AG10803 (cell line): ENCODE data around the gene ATXN7L1.
"Not testable (repeated sequence)": the region's sequence is repeated elsewhere in the genome, so short reads cannot be mapped to it uniquely, and the experiment has no call there.

Source experiments
- DNase-seq: peaks from one replicate; pipeline ENCODE4 v3.0.0; 2010; ENCODE audit warnings: low read depth
- H3K4me3 ChIP-seq: 2 replicates; pipeline ENCODE4 v1.5.1; 2011; ENCODE audit warnings: mild to moderate bottlenecking, low read length, control low read depth
- CTCF ChIP-seq: conservative IDR thresholded peaks from 2 replicates; pipeline ENCODE4 v1.5.1; 2011; ENCODE audit warnings: mild to moderate bottlenecking, low read length, control low read depth, inconsistent platforms

ATXN7L1 gene

GRCh38 chr7:105703207-105703930, 173.0 kb downstream of the ATXN7L1 start:
- no peak for TF ChIP-seq CTCF
- DNase-seq = peak; percentile 20
- no peak overlapping the region for H3K4me3 ChIP-seq

DNA sequence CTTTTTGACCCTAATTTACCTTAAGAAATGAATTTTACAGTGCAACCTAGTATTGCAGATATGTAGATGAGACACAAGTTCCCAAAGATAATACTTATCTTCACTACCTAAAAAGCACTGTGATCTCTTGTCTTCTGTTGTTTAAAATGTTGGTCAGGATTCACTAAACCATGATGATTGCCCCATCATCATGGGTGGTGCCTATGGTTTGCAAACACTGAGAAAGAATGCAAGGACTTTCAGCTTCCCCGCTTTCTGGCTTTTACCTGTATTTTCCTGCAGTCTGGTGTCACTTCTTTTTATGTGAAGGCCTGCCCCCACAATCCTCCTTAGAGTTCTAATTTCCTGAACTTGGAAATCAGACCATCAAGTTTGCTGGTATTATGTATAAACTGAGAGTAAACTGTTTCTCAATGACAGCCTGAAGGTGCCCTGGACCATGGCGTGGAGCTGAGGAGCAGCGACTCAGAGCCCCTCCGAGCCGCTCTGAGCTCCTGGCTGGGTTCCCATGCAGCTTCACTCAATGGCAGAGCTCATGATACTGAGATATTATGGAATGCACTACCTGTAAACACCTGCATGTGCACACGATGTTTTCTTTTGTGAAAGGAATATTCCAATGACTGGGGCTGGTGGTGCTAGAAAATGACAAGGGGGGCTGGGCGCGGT, 176.7 kb downstream of the ATXN7L1 start:
- no peak overlapping the region for H3K4me3 ChIP-seq
- no peak for DNase-seq
- TF ChIP-seq CTCF = no peak

DNA sequence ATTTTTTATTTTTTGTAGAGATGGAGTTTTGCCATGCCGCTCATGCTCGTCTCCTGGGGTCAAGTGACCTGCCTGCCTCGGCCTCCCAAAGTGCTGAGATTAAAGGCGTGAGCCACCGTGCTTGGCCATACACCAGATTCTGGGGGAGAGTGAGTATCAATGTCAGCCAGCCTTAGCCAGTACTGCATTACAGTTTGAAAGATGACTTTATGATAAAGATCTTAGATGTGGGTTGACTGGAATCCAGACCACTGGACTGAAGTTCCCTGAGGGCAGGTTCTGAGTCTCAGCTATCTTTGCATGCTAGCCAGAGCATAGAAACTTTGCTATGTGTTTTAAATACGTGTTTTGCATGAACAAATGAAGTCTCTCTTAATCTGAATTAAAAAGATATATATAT, 177.9 kb downstream of the ATXN7L1 start:
- DNase-seq = no peak
- no peak for TF ChIP-seq CTCF

DNA sequence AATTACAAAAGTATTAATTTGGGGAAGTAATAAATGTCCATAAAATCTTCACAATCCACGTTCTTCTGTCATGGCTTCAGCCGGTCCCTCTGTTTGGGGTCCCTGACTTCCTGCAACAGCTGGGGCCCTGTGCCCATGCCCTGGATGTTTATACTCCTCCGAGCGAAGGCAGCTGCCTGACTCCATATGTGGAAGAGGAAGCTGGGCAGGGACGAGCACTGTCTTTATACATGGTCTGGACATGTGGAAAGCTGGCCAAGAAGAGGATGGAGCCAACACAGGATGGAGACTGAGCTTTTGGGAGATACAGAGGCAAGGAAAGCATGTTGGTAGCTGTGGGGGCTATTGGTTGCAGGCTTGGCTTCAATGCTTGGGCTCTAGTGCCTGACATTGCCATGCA, 178.6 kb downstream of the ATXN7L1 start:
- no peak for TF ChIP-seq CTCF
- H3K4me3 ChIP-seq = no peak overlapping the region
- DNase-seq = no peak

More for the DNA sequence above, 177.9 kb downstream of the ATXN7L1 start:
- no peak overlapping the region for H3K4me3 ChIP-seq

DNA sequence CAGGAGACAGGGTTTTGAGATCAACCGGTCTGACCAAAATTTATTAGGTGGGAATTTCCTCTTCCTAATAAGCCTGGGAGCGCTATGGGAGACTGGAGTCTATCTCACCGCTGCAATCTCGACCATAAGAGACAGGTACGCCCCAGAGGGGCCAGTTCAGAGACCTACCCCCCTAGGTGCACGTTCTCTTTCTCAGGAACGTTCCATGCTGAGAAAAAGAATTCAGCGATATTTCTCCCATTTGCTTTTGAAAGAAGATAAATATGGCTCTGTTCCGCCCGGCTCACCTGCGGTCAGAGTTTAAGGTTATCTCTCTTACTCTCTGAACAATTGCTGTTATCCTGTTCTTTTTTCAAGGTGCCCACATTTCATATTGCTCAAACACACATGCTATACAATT, 179.2 kb downstream of the ATXN7L1 start:
- not testable (repeated sequence) for DNase-seq, H3K4me3 ChIP-seq

- no peak for TF ChIP-seq CTCF
- no peak overlapping the region for H3K4me3 ChIP-seq
- DNase-seq = no peak
These were observed 182.8 kb downstream of the ATXN7L1 start for GRCh38 chr7:105693576-105693975.

DNA sequence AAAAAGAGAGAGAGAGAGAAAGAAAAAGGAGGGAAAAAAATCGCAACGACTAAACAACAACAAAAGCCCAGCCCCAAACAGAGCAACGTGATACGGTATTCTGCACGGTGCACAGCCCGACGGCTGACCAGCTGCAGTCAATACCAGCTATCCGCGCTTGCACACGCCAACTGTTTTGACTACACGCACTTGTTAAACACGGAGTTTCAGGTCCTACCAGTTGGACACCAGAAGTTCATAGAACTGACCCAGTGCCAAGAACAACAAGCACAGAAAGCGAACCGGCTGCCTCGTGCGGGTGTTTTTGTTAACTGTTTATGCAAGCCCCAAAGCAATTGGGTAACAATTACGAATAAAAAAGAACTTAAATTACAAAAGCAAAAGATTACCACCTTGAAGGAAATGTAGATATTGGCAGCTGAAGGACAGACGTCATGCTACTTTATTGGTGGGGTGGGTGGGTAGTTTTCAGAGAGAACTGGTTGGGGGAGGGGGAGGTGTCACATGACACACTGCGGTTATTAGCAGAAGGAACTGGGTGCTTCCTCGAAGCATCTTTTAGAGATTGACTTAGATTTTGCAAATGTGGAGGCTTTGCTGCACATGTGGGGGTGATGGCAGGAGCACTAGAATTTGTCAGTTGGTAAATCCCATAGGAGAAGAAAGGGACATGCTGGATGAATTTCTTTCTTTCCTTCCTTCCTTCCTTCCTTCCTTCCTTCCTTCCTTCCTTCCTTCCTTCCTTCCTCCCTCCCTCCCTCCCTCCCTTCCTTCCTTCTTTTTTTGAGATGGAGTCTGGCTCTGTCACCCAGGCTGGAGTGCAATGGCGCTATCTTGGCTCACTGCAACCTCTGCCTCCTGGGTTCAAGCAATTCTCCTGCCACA, 184.5 kb downstream of the ATXN7L1 start:
- TF ChIP-seq CTCF = no peak
- peak overlapping the region; percentile 59 for H3K4me3 ChIP-seq
- peak; percentile 70 for DNase-seq
